Motor neuron (in vitro differentiated cells): ENCODE data around the gene GCK. TPM values are rescaled to one million over a fixed set of nuclear protein-coding genes. Genes with fewer than 3 reads are reported as not detected.
A peak's percentile ranks its signal among the peaks of the same experiment; 100 is the strongest.

ENCODE experiments used
- ATAC-seq, 8 experiments: fragments of 200-7000 bp; cut with Tn5 transposase; replicated peaks in 6 of 8; 2 replicates each; pipeline ENCODE4 v1.8.0; 2021; ENCODE audit warnings: mild to moderate bottlenecking in 8 of 8, moderate library complexity in 8 of 8
- H3K27ac ChIP-seq, 2 donors: fragments of 250-450 bp; sonication (Bioruptor Pico); 2 replicates each; pipeline ENCODE4 v1.9.0; 2021; ENCODE audit warnings: antibody characterized with exemption in 2 of 2, mild to moderate bottlenecking in 2 of 2, moderate library complexity in 1 of 2
- H3K4me1 ChIP-seq, 2 donors: fragments of 250-450 bp; sonication (Bioruptor Pico); replicated peaks in 1 of 2; 2 replicates each; pipeline ENCODE4 v1.6.1; 2021; ENCODE audit warnings: antibody characterized with exemption in 2 of 2, mild to moderate bottlenecking in 2 of 2, moderate library complexity in 1 of 2
- H3K4me3 ChIP-seq, 5 donors: fragments of 250-450 bp; sonication (Bioruptor Pico); 2 replicates each; pipeline ENCODE4 v1.9.0; 2021; ENCODE audit warnings: antibody characterized with exemption in 5 of 5, mild to moderate bottlenecking in 5 of 5, moderate library complexity in 4 of 5
- WGBS, 10 experiments: fragments of 450-650 bp; shearing (Covaris generic); methylation state at CpG; one replicate each; pipeline ENCODE4 v1.0.0; 2022; 5-methylcytosine and 5-hydroxymethylcytosine counted together
- in situ Hi-C, 9 experiments: fragments of 400-800 bp; cut with MboI; loops; one replicate each; pipeline ENCODE4 v1.15.0; 2021; ENCODE audit warnings: low sequenced_read_pairs in 9 of 9, low pct_unique_long_range_greater_than_20kb in 2 of 9; ENCODE audit not compliant: unreplicated experiment in 9 of 9
- total RNA-seq, 8 experiments: library from RNA; unstranded; fragments of 300-600 nt; gene quantifications; 2 replicates each; pipeline versions ENCODE4 v1.2.3 to v1.2.4, GENCODE V29; 2022

Gene GCK
- total RNA-seq, 8 experiments from 2014 or later, result 0.31 to 5.1 (median 2.5) TPM

DNA sequence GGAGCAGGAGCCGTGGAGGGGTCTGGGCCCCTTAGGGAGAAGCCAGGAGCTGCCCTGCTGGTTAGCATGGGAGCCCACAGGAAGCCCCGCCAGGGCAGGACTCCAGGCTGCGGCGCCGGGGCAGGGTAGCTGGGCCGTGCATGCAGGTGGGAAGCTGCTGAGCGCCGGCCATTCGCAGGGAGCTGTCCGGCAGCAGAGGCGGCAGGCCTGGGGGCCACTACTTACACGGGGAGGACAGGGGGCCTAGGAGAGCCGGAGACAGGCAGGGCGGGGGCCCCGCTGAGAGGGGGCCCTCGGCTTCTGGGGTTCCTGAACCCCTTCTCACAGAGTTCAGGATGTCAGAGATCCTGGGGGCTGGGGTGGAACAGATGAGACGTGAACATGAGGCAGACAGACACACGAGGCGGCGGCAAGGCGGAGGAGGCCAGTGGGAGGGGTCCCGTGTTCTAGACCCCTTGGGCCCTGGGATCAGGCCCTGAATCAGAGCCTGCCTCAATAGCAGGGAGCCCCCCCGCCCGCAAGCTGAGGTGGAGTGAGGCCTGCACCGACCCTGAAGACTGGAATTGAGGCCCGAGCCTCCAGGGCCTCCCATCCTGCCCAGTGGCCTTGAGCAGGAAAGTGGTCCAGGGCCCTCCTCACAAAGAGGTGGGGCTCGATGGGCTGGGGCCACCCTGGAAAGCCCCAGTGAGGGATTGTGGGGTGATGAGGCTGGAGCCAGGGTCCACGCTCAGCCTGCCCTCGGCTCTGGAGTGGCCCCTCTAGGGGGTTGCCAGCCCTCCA lies 39.5 kb upstream of the GCK start:
- Histone ChIP-seq H3K4me3 (no peak overlapping the region), H3K27ac (no peak overlapping the region), H3K4me1 (peaks cover 0 to 3% of the 10 kb centered on the region in 2 donors)
- in situ Hi-C loops, result loop anchor here in 3 of 9 experiments (10.0 to 25.0 kb wide), 3 partner anchors 246 to 334 kb away; partner anchors contain the start of genes NUDCD3 (in 2 of the 3) and DDX56 (in 1 of the 3)
- WGBS, 10 experiments, result 40% methylated on average over 2 of the region's 29 CpGs; no CpG with 5 or more reads in 9 of the 10 experiments
- ATAC-seq, result no peak

DNA sequence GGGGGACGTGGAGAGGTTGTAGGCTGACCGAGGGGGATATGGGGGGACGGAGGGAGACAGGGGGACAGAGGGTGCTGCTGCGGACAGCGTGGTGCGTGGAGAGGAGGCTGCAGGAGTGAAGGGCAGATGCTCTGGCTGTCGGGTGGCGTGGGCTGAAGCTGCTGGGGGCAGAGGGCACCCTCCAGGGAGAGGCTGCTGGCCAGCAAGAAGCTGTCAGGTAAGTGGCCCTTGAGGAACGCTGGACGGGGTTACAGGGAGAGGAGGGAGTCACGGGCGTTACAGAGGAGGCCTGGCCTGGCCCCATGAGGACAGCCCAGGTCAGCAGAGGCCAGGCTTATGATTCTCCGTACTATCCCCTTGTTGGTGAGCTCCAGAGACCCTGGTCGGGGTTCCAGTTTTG lies 38.7 kb upstream of the GCK start:
- WGBS, 10 experiments, result 60 to 80% methylated on average over 1 to 2 of the region's 14 CpGs; no CpG with 5 or more reads in 8 of the 10 experiments
- Histone ChIP-seq H3K27ac (no peak overlapping the region), H3K4me1 (peaks cover 0 to 11% of the 10 kb centered on the region in 2 donors), H3K4me3 (no peak overlapping the region)
- in situ Hi-C loops, result loop anchor here in 3 of 9 experiments (10.0 to 25.0 kb wide), 3 partner anchors 247 to 334 kb away; partner anchors contain the start of genes NUDCD3 (in 2 of the 3) and DDX56 (in 1 of the 3)
- no peak for ATAC-seq

DNA sequence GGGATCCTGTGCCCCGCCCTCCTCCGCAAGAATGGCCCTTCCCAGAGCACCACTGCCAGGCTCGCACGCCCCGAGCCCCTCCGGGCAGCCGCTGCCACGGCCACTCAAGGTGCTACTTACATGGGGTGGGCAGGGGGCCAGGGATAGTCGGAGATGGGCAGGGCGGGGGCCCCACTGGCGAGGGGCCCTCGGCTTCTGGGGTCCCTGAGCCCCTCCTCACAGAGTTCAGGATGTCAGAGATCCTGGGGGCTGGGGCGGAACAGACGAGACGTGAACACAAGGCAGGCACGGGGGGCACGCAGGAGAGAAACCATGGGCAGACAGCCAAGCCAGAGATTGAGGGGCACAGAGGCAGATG lies 37.1 kb upstream of the GCK start:
- in situ Hi-C loops, result loop anchor here in 3 of 9 experiments (10.0 to 25.0 kb wide), 3 partner anchors 248 to 336 kb away; partner anchors contain the start of genes NUDCD3 (in 2 of the 3) and DDX56 (in 1 of the 3)
- WGBS, 10 experiments, result 60 to 80% methylated on average over 3 to 5 of the region's 17 CpGs; no CpG with 5 or more reads in 8 of the 10 experiments

DNA sequence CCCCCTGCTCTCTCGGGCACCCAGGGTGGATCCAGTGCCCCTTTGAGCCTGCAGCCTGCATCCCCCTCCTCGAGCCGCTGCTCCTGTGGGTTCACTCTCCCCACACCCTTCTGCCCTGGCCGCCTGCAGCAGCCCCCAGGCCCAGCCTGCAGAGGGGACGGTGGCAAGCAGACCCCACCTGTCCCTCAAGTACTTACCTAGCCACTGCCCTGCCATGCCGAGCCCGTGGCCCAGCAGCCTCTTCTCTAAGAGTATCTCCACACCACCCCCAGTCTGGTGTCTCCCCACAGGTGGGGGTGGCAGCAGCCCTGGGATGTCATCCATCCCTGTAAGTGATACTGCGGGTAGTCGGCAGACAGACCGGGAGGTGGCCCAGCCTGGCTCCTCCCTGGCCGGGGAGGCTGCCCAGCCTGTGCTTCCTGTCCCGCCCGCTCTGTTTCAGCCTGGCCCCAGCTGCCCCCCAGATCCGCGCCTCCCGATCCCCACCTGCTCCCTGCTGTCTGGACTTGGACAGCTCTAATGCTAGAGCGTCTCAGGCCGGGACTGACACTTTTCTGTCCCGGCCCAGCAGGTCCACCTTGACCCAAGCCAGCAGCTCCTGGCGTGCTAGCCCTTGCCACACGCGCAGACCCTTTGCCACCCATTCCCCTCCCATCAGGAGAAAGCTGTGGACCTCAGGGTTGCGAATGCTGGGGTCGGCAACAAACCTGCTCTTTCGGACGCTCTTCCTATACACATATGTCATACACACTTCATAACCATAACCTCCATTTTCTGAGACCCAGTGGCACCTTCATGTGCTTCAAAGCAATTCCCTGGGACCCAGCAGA lies 36.5 kb upstream of the GCK start:
- in situ Hi-C loops, result loop anchor here in 3 of 9 experiments (10.0 to 25.0 kb wide), 3 partner anchors 249 to 337 kb away; partner anchors contain the start of genes NUDCD3 (in 2 of the 3) and DDX56 (in 1 of the 3)
- peaks cover 0 to 11% of the 10 kb centered on the region in 2 donors for H3K4me1 ChIP-seq
- whole genome bisulfite sequencing, 10 experiments, result 60 to 92% (median 80%) methylated on average over 1 to 10 of the region's 26 CpGs; no CpG with 5 or more reads in 7 of the 10 experiments
- no peak overlapping the region for H3K4me3 ChIP-seq
- peak in 4 of 8 experiments; percentile 10 to 51 (median 36) for ATAC-seq
- no peak overlapping the region for H3K27ac ChIP-seq

More for the DNA sequence above, 37.1 kb upstream of the GCK start:
- Histone ChIP-seq H3K4me1 (peaks cover 0 to 11% of the 10 kb centered on the region in 2 donors), H3K27ac (no peak overlapping the region), H3K4me3 (no peak overlapping the region)
- ATAC-seq, result no peak

GRCh38 chr7:44224974-44225565 lies 35.8 kb upstream of the GCK start:
- no peak for ATAC-seq
- WGBS, 10 experiments, result 82% methylated on average over 4 of the region's 10 CpGs; no CpG with 5 or more reads in 9 of the 10 experiments

GRCh38 chr7:44224080-44224973 lies 35.1 kb upstream of the GCK start:
- H3K27ac ChIP-seq, result no peak overlapping the region
- in situ Hi-C loops, result loop anchor here in 3 of 9 experiments (10.0 to 25.0 kb wide), 3 partner anchors 187 to 263 kb away; partner anchors contain the start of genes NUDCD3 (in 2 of the 3) and DBNL (in 1 of the 3)
- no peak overlapping the region for H3K4me3 ChIP-seq
- H3K4me1 ChIP-seq, result peaks cover 0 to 11% of the 10 kb centered on the region in 2 donors
- ATAC-seq, result peak in 2 of 8 experiments; percentile 24 to 30
- WGBS, 10 experiments, result 4 to 100% (median 57%) methylated on average over 1 to 4 of the region's 18 CpGs; no CpG with 5 or more reads in 3 of the 10 experiments

More at GRCh38 chr7:44224974-44225565, 35.8 kb upstream of the GCK start:
- peaks cover 0 to 11% of the 10 kb centered on the region in 2 donors for H3K4me1 ChIP-seq
- H3K27ac ChIP-seq, result no peak overlapping the region
- H3K4me3 ChIP-seq, result no peak overlapping the region
- in situ Hi-C loops, result loop anchor here in 5 of 9 experiments (10.0 to 25.0 kb wide), 4 partner anchors 188 to 337 kb away; partner anchors contain the start of genes NUDCD3 (in 4 of the 5), DBNL (in 1 of the 5) and DDX56 (in 1 of the 5)

DNA sequence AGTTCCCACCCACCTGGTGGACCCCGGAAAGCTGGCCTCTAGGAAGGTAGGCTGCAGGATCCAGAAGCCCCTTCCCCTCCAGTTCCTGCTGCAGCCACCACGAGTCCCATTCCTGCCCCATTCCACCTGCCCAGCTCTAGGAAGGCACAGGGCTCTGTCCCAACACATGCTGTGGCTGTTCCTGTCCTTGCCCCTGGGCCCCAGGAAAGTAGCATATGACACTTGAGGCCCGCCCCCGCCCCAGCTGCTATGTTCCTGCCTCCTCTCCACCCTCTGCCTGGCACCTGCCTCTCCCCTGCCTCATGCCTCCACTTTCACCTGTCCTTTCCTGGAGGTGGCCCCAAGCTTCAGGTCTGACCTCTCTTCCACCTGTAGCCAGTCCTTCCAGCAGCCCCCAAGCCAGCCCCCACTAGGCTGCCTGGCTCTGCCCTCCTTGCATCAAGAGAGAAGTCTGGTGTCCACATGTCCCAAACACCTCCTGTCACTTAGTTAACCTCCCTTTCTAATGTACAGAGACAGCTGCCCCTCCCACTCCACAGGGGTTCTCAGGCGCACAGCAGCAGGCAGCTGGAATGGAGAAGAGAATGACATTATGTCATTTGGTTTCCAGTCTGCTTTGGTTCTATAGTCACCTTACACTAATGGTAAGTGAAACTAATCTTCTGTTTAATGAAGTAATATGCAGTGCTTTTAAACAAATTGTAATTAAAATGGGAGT lies 34.3 kb upstream of the GCK start:
- no peak overlapping the region for H3K27ac ChIP-seq
- peaks cover 4 to 16% of the 10 kb centered on the region in 2 donors for H3K4me1 ChIP-seq
- in situ Hi-C loops, result loop anchor here in 3 of 9 experiments (10.0 to 25.0 kb wide), 3 partner anchors 186 to 264 kb away; partner anchors contain the start of genes NUDCD3 (in 2 of the 3) and DBNL (in 1 of the 3)
- ATAC-seq, result peak in 3 of 8 experiments; percentile 20 to 48 (median 48)
- no peak overlapping the region for H3K4me3 ChIP-seq
- WGBS, 10 experiments, result 0 to 63% (median 55%) methylated on average over 1 to 2 of the region's 5 CpGs; no CpG with 5 or more reads in 6 of the 10 experiments

DNA sequence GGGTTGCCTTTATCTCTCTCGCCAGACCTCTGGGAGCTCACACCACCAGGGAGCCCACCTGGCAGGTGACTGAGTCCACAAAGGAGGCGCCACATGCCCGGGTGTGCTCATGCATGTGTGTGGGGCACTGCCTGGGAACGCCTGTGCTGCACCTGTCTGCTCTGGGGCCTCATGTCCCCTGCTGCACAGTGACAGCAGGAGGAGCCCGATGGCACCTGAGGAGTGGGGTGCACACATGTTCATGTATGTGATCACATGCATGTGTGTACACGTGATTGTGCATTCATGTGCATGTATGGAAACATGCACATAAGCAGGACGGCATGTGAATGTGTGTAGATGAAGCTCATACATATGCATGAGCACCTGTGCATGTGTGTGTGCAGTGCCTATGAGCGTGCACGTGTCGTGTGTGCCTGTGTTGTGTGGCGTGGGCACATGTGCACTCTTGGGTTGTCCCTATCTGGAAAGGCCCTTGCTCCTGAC lies 33.6 kb upstream of the GCK start:
- H3K4me1 ChIP-seq, result peaks cover 11 to 23% of the 10 kb centered on the region in 2 donors
- no peak overlapping the region for H3K27ac ChIP-seq
- no peak overlapping the region for H3K4me3 ChIP-seq
- WGBS, 10 experiments, result 20 to 91% (median 80%) methylated on average over 1 to 10 of the region's 11 CpGs; no CpG with 5 or more reads in 5 of the 10 experiments
- in situ Hi-C loops, result loop anchor here in 3 of 9 experiments (10.0 to 25.0 kb wide), 3 partner anchors 186 to 264 kb away; partner anchors contain the start of genes NUDCD3 (in 2 of the 3) and DBNL (in 1 of the 3)
- peak in 1 of 8 experiments; percentile 11 for ATAC-seq

GRCh38 chr7:44222074-44222473 lies 32.8 kb upstream of the GCK start:
- ATAC-seq, result no peak
- Histone ChIP-seq H3K4me3 (no peak overlapping the region), H3K4me1 (peaks cover 11 to 26% of the 10 kb centered on the region in 2 donors), H3K27ac (no peak overlapping the region)
- in situ Hi-C loops, result loop anchor here in 3 of 9 experiments (10.0 to 25.0 kb wide), 3 partner anchors 185 to 265 kb away; partner anchors contain the start of genes NUDCD3 (in 2 of the 3) and DBNL (in 1 of the 3)
- WGBS, 10 experiments, result 77 to 100% (median 84%) methylated on average over 1 to 7 of the region's 11 CpGs; no CpG with 5 or more reads in 6 of the 10 experiments

DNA sequence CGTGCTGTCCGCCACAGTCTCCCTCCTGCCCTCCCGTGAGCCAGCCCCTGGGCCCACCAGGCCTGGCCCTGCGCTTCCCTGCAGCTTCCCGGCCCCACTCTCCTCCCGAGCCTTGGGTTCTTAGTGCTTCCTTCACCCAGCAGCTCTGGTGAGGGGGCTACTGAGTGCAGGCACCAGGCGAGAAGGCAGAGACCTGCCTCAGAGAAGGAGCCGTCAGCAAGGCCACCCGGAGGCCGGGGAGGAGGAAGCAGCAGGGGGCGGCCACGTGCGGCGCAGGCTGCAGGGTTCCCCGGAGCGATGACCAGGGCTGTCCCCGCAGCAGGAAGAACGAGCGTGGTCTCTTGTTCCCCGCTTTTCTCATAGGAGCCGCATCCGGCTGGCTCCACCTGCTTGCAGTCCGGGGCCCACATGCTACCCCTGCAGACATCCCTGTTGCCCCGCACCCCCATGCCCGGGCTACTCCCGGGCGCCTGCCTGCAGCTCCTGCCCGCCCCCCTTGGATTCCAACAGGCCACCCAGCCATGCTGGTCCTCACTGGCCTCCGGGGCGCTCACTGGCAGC lies 32.1 kb upstream of the GCK start:
- in situ Hi-C loops, result loop anchor here in 3 of 9 experiments (10.0 to 25.0 kb wide), 3 partner anchors 184 to 266 kb away; partner anchors contain the start of genes NUDCD3 (in 2 of the 3) and DBNL (in 1 of the 3)
- 33 to 100% (median 83%) methylated on average over 2 to 4 of the region's 30 CpGs; no CpG with 5 or more reads in 5 of the 10 experiments for WGBS, 10 experiments
- no peak overlapping the region for H3K27ac ChIP-seq
- peaks cover 11 to 26% of the 10 kb centered on the region in 2 donors for H3K4me1 ChIP-seq
- H3K4me3 ChIP-seq, result no peak overlapping the region
- ATAC-seq, result peak in 3 of 8 experiments; percentile 5 to 7 (median 6)
